Measurements from ENCODE around the gene CCSER1. TPM values are rescaled to one million over a fixed set of nuclear protein-coding genes. Genes with fewer than 3 reads are reported as not detected.

CCSER1 gene
- total RNA-seq, 1 donor = 7.9 TPM

- no peaks in the 10 kb centered on the region for H3K4me1 ChIP-seq (ENCODE audit: insufficient read depth, low read length)
Observed at GRCh38 chr4:90159193-90159592, 32.0 kb downstream of the CCSER1 start.

GRCh38 chr4:90160044-90160443, 32.9 kb downstream of the CCSER1 start:
- Histone ChIP-seq H3K4me3 (ENCODE audit: low read length) (no peak overlapping the region), H3K9me3 (ENCODE audit: low read depth, low read length) (no peaks in the 10 kb centered on the region), H3K4me1 (ENCODE audit: insufficient read depth, low read length) (no peaks in the 10 kb centered on the region), H3K27me3 (ENCODE audit: insufficient read depth, low read length) (no peaks in the 10 kb centered on the region)

More at GRCh38 chr4:90159193-90159592, 32.0 kb downstream of the CCSER1 start:
- Histone ChIP-seq H3K9me3 (ENCODE audit: low read depth, low read length) (no peaks in the 10 kb centered on the region), H3K4me3 (ENCODE audit: low read length) (no peak overlapping the region), H3K27me3 (ENCODE audit: insufficient read depth, low read length) (no peaks in the 10 kb centered on the region)

GRCh38 chr4:90162566-90162965, 35.4 kb downstream of the CCSER1 start:
- no peaks in the 10 kb centered on the region for H3K27me3 ChIP-seq (ENCODE audit: insufficient read depth, low read length)
- no peak overlapping the region for H3K4me3 ChIP-seq (ENCODE audit: low read length)
- no peaks in the 10 kb centered on the region for H3K4me1 ChIP-seq (ENCODE audit: insufficient read depth, low read length)
- H3K9me3 ChIP-seq (ENCODE audit: low read depth, low read length) = no peaks in the 10 kb centered on the region

- H3K9me3 ChIP-seq (ENCODE audit: low read depth, low read length) = no peaks in the 10 kb centered on the region
- no peak overlapping the region for H3K4me3 ChIP-seq (ENCODE audit: low read length)
- no peaks in the 10 kb centered on the region for H3K27me3 ChIP-seq (ENCODE audit: insufficient read depth, low read length)
- H3K4me1 ChIP-seq (ENCODE audit: insufficient read depth, low read length) = no peaks in the 10 kb centered on the region
Observed at GRCh38 chr4:90163872-90164271, 36.7 kb downstream of the CCSER1 start.

- H3K4me3 ChIP-seq (ENCODE audit: low read length) = no peak overlapping the region
- H3K4me1 ChIP-seq (ENCODE audit: insufficient read depth, low read length) = no peaks in the 10 kb centered on the region
- no peaks in the 10 kb centered on the region for H3K9me3 ChIP-seq (ENCODE audit: low read depth, low read length)
- H3K27me3 ChIP-seq (ENCODE audit: insufficient read depth, low read length) = no peaks in the 10 kb centered on the region
Observed at GRCh38 chr4:90165883-90166282, 38.7 kb downstream of the CCSER1 start.

GRCh38 chr4:90171491-90171890, 44.3 kb downstream of the CCSER1 start:
- Histone ChIP-seq H3K9me3 (ENCODE audit: low read depth, low read length) (no peaks in the 10 kb centered on the region), H3K4me3 (ENCODE audit: low read length) (no peak overlapping the region), H3K27me3 (ENCODE audit: insufficient read depth, low read length) (no peaks in the 10 kb centered on the region), H3K4me1 (ENCODE audit: insufficient read depth, low read length) (no peaks in the 10 kb centered on the region)

- H3K4me3 ChIP-seq (ENCODE audit: low read length) = no peak overlapping the region
- H3K4me1 ChIP-seq (ENCODE audit: insufficient read depth, low read length) = no peaks in the 10 kb centered on the region
- no peaks in the 10 kb centered on the region for H3K27me3 ChIP-seq (ENCODE audit: insufficient read depth, low read length)
- H3K9me3 ChIP-seq (ENCODE audit: low read depth, low read length) = no peaks in the 10 kb centered on the region
Observed at GRCh38 chr4:90174621-90175023, 47.4 kb downstream of the CCSER1 start.

- Histone ChIP-seq H3K4me3 (ENCODE audit: low read length) (no peak overlapping the region), H3K9me3 (ENCODE audit: low read depth, low read length) (no peaks in the 10 kb centered on the region), H3K4me1 (ENCODE audit: insufficient read depth, low read length) (no peaks in the 10 kb centered on the region), H3K27me3 (ENCODE audit: insufficient read depth, low read length) (no peaks in the 10 kb centered on the region)
Observed at GRCh38 chr4:90181644-90182043, 54.5 kb downstream of the CCSER1 start.

GRCh38 chr4:90183254-90183653, 56.1 kb downstream of the CCSER1 start:
- Histone ChIP-seq H3K4me1 (ENCODE audit: insufficient read depth, low read length) (no peaks in the 10 kb centered on the region), H3K27me3 (ENCODE audit: insufficient read depth, low read length) (no peaks in the 10 kb centered on the region), H3K4me3 (ENCODE audit: low read length) (no peak overlapping the region), H3K9me3 (ENCODE audit: low read depth, low read length) (no peaks in the 10 kb centered on the region)

GRCh38 chr4:90184560-90184959, 57.4 kb downstream of the CCSER1 start:
- no peaks in the 10 kb centered on the region for H3K27me3 ChIP-seq (ENCODE audit: insufficient read depth, low read length)
- H3K4me1 ChIP-seq (ENCODE audit: insufficient read depth, low read length) = no peaks in the 10 kb centered on the region
- no peak overlapping the region for H3K4me3 ChIP-seq (ENCODE audit: low read length)
- H3K9me3 ChIP-seq (ENCODE audit: low read depth, low read length) = no peaks in the 10 kb centered on the region

GRCh38 chr4:90185416-90185815, 58.2 kb downstream of the CCSER1 start:
- Histone ChIP-seq H3K4me1 (ENCODE audit: insufficient read depth, low read length) (no peaks in the 10 kb centered on the region), H3K9me3 (ENCODE audit: low read depth, low read length) (no peaks in the 10 kb centered on the region), H3K27me3 (ENCODE audit: insufficient read depth, low read length) (no peaks in the 10 kb centered on the region), H3K4me3 (ENCODE audit: low read length) (no peak overlapping the region)

- Histone ChIP-seq H3K4me1 (ENCODE audit: insufficient read depth, low read length) (no peaks in the 10 kb centered on the region), H3K27me3 (ENCODE audit: insufficient read depth, low read length) (no peaks in the 10 kb centered on the region), H3K9me3 (ENCODE audit: low read depth, low read length) (no peaks in the 10 kb centered on the region), H3K4me3 (ENCODE audit: low read length) (no peak overlapping the region)
Observed at GRCh38 chr4:90186229-90186628, 59.0 kb downstream of the CCSER1 start.

GRCh38 chr4:90187148-90187884, 60.1 kb downstream of the CCSER1 start:
- Histone ChIP-seq H3K9me3 (ENCODE audit: low read depth, low read length) (no peaks in the 10 kb centered on the region), H3K4me1 (ENCODE audit: insufficient read depth, low read length) (no peaks in the 10 kb centered on the region), H3K4me3 (ENCODE audit: low read length) (no peak overlapping the region), H3K27me3 (ENCODE audit: insufficient read depth, low read length) (no peaks in the 10 kb centered on the region)

GRCh38 chr4:90189178-90189577, 62.0 kb downstream of the CCSER1 start:
- Histone ChIP-seq H3K4me3 (ENCODE audit: low read length) (no peak overlapping the region), H3K9me3 (ENCODE audit: low read depth, low read length) (no peaks in the 10 kb centered on the region), H3K27me3 (ENCODE audit: insufficient read depth, low read length) (no peaks in the 10 kb centered on the region), H3K4me1 (ENCODE audit: insufficient read depth, low read length) (no peaks in the 10 kb centered on the region)

GRCh38 chr4:90189946-90190345, 62.8 kb downstream of the CCSER1 start:
- Histone ChIP-seq H3K4me1 (ENCODE audit: insufficient read depth, low read length) (no peaks in the 10 kb centered on the region), H3K27me3 (ENCODE audit: insufficient read depth, low read length) (no peaks in the 10 kb centered on the region), H3K9me3 (ENCODE audit: low read depth, low read length) (no peaks in the 10 kb centered on the region), H3K4me3 (ENCODE audit: low read length) (no peak overlapping the region)

- H3K4me1 ChIP-seq (ENCODE audit: insufficient read depth, low read length) = no peaks in the 10 kb centered on the region
- H3K27me3 ChIP-seq (ENCODE audit: insufficient read depth, low read length) = no peaks in the 10 kb centered on the region
- H3K9me3 ChIP-seq (ENCODE audit: low read depth, low read length) = no peaks in the 10 kb centered on the region
- H3K4me3 ChIP-seq (ENCODE audit: low read length) = no peak overlapping the region
Observed at GRCh38 chr4:90190525-90190924, 63.3 kb downstream of the CCSER1 start.
